GM21528 (cell line): ENCODE data around the gene CCDC117.
"Not testable (repeated sequence)": the region's sequence is repeated elsewhere in the genome, so short reads cannot be mapped to it uniquely, and the experiment has no call there.

Experiments
- ATAC-seq: cut with Tn5 transposase; IDR thresholded peaks from one replicate; pipeline ENCODE4 v1.9.1; 2021; ENCODE audit warnings: mild to moderate bottlenecking, moderate library complexity; ENCODE audit not compliant: unreplicated experiment, low FRiP score

Gene CCDC117

GRCh38 chr22:28799606-28800307, 27.3 kb downstream of the CCDC117 start:
- ATAC-seq = peak; percentile 27

- peak; percentile 81 for ATAC-seq
Observed at GRCh38 chr22:28800308-28801041, 28.0 kb downstream of the CCDC117 start, which contains the start of gene XBP1. TSS of gene XBP1 (minus strand) at chr22:28800569.

- no peak for ATAC-seq
Observed at GRCh38 chr22:28801845-28802594, 29.5 kb downstream of the CCDC117 start.

GRCh38 chr22:28802595-28803123, 30.2 kb downstream of the CCDC117 start:
- no peak for ATAC-seq

- ATAC-seq = not testable (repeated sequence)
Observed at GRCh38 chr22:28805426-28805825, 32.9 kb downstream of the CCDC117 start.

- ATAC-seq = no peak
Observed at GRCh38 chr22:28808716-28809355, 36.3 kb downstream of the CCDC117 start.

GRCh38 chr22:28810821-28811491, 38.5 kb downstream of the CCDC117 start:
- ATAC-seq = no peak

- no peak for ATAC-seq
Observed at GRCh38 chr22:28812516-28812915, 40.0 kb downstream of the CCDC117 start.

- ATAC-seq = no peak
Observed at GRCh38 chr22:28813772-28814518, 41.5 kb downstream of the CCDC117 start.

- ATAC-seq = no peak
Observed at GRCh38 chr22:28815111-28815510, 42.6 kb downstream of the CCDC117 start.

GRCh38 chr22:28815729-28816128, 43.2 kb downstream of the CCDC117 start:
- ATAC-seq = no peak

GRCh38 chr22:28817064-28817463, 44.6 kb downstream of the CCDC117 start:
- no peak for ATAC-seq

GRCh38 chr22:28817919-28818859, 45.7 kb downstream of the CCDC117 start:
- ATAC-seq = no peak

- peak; percentile 53 for ATAC-seq
Observed at GRCh38 chr22:28819253-28820096, 47.0 kb downstream of the CCDC117 start.

GRCh38 chr22:28820885-28821284, 48.4 kb downstream of the CCDC117 start:
- no peak for ATAC-seq

GRCh38 chr22:28821452-28821851, 49.0 kb downstream of the CCDC117 start:
- ATAC-seq = no peak

- ATAC-seq = no peak
Observed at GRCh38 chr22:28822930-28823551, 50.5 kb downstream of the CCDC117 start.
